Effector CD4-positive, alpha-beta T cell (primary cell): Measurements from ENCODE around the gene AP1G1.
"Not testable (repeated sequence)": the region's sequence is repeated elsewhere in the genome, so short reads cannot be mapped to it uniquely, and the experiment has no call there.

ENCODE experiments used
- DNase-seq: peaks from one replicate; pipeline ENCODE4 v3.0.0-alpha.2; 2020
- total RNA-seq: gene quantifications from one replicate; lab custom pipeline; 2026; lab: John Stamatoyannopoulos, UW

The AP1G1 gene
- total RNA-seq = 215 reads per million, percentile 93 among the genes with 10 or more reads in this experiment

DNA sequence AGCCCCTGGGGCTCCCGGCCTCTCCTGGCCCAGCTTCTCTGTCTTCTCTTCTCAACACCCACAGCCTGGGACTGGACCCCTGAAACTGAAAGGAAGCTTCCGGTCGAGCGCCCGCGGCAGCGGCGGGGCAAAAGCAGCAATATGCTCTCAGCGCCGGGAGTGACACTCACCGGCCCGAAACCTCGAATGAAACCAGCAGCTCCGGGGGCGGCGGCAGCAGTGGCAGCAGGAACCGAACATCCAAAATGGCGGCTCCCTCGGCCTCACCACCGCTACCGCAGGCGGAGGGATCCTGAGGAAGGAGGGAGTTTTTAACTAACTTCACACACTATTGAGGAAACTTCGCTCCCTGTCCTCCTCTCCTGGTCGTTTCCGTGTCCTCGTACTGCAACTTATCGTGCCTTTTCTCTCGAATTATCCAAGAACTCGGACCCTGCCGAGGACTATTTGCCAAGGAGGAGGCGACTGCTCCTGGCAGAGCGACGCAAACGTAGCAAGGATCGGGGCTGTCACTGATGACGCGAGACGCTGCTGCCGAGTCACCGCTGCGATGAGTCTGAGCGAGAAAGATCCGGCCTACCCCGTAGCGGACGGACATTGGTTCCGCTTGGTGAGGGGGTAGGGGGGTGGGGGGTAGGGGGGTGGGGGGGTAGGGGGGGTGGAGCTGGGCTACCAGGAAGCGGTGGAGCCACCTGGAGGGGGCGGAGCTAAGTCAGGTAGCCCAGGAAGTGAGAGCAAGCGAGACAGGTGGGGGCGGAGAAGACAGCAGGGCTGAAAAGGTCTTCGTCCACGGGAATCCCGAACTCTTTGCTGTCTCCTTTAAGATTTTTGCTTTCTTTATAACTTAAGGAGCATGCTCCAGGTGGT is at the start of gene AP1G1:
AP1G1 (minus strand) TSS at position 242 of the 867 bp plus-strand sequence. CDS start 19,355 bp downstream, outside the sequence.
- peak; percentile 93 for DNase-seq

GRCh38 chr16:71855937-71856662 is 47.5 kb upstream of the AP1G1 start:
- DNase-seq = no peak

DNA sequence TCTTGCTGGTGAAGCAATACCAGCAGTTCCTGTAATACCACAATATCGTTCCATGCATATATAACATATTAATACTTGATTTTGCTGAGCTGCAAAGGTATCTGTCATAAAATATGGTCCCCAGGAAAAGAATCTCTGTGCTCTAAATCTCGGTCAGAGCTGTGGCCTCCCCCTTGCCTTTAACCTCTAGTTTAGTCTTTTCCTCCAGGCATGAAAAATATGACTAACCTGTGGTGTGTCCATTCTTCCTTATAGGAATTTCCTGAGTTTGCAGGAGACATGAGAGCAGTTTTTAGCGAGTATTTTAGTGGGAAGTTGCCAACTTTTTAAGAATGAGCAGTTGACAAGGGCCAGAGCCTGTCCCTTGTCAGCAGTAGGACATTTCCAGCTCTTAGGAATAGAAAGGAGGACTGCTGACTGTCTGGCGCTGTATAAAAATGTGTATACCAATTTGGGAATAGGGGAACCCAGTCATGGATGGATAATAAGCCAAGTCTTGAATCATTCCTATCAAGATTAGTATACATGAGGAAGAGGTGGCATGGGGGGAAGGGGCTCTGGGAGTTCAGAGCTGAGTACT is 45.8 kb upstream of the AP1G1 start:
- no peak for DNase-seq

DNA sequence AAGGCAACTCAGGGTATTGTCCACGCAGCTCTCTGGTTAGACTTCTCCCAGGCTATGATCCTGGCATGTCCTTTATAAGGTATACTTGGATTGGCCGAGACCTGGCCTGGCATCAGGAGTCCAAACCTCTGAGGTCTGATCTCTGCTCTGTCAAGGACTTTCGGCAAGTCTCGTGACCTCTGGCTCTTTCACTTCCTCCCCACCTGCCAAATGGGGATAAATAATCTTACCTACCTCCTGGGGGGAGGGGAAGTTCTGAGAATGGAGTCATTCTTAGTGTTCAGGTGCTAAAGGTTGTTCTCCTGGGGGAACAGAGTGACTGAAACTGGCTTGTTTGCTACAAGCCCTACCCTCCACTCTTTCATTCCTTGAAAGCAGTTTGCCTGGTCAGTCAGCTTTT is 44.8 kb upstream of the AP1G1 start:
- no peak for DNase-seq

GRCh38 chr16:71852561-71852960 is 43.9 kb upstream of the AP1G1 start:
- DNase-seq = no peak

- DNase-seq = no peak
Observed at GRCh38 chr16:71852158-71852557, 43.5 kb upstream of the AP1G1 start.

DNA sequence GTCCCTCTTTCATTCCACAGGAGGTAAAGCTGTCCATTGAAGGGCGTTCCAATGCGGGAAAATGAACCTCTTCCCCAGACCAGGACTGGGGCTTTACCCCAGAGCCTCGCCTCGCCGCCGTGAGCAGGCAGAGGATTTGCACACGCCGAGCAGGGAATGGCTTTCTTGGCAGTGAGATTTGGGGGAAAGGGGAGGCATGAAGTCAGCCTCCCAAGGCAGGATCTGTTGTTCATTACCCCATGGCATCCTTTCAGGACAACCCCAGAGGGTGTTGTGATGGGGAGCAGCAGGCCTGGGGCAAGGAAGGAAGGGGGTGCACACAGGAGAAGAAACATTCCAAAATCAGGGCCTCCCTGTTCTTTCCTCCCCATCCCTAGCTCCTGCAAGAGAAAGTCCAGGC is 43.1 kb upstream of the AP1G1 start:
- no peak for DNase-seq

GRCh38 chr16:71848622-71849021 is 40.0 kb upstream of the AP1G1 start:
- DNase-seq = no peak

- DNase-seq = no peak
Observed at GRCh38 chr16:71847096-71847495, 38.5 kb upstream of the AP1G1 start.

- no peak for DNase-seq
Observed at GRCh38 chr16:71846431-71846830, 37.8 kb upstream of the AP1G1 start.

DNA sequence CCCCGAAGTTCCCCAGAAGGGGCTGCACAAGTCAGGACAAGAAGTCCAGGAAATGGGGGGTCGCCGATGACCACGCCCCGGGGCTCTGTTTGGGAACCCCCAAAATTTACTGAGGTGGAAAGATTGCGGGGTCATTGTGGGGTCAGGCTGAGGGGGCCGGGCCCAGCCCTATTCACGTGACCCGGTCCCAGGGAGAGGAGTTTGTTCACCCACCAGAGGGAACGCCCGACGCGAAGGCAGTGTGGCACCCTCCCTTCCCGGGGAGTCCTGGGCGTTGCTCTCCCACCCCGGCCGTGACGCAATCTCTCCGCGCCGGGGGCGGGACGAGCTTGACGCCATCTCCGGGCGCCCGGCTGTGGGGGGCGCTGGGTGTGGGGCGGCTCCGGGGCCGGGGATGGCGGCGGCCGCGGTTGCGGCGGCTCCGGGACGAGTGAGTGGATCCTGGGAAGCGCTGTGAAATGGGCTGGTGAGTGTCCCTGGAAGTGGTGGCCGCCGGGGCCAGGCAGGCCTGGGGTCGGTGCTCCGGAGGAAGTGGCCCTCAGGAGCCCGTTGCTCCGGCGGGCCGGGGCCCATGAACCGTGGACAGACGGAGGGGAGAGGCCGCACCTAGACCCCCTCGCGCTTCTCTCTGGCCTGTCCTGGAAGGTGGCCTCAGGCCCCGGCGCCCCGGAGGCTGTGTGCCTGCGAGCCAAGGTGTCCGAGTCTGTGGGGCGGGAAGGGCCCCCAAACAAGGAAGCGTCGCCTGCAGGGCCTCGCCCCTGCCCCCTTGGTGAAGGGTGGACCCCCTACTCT is 37.2 kb upstream of the AP1G1 start, which contains the start of gene ATXN1L:
ATXN1L (plus strand) TSS at position 338 of the 792 bp plus-strand sequence. CDS start 3,765 bp downstream, outside the sequence.
- peak; percentile 89 for DNase-seq

- no peak for DNase-seq
Observed at GRCh38 chr16:71843572-71843971, 34.9 kb upstream of the AP1G1 start.

DNA sequence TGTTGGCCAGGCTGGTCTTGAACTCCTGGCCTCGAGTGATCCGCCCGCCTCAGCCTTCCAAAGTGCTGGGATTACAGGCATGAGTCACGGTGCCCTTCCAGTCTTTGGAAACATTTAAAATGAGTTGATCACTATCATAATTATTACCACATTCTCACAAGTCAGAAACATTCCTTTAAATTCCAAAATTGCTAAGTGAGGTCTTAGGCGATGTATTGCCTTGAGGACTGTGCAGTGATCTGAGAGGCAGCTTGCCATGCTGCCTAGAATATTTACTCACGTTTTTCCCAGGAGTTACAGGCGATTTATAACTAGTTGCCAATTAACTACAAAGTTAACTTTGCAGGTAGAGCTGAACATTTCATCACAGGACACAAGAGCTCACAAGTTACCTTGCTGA is 31.4 kb upstream of the AP1G1 start:
- DNase-seq = no peak

- no peak for DNase-seq
Observed at GRCh38 chr16:71837150-71837549, 28.5 kb upstream of the AP1G1 start.

DNA sequence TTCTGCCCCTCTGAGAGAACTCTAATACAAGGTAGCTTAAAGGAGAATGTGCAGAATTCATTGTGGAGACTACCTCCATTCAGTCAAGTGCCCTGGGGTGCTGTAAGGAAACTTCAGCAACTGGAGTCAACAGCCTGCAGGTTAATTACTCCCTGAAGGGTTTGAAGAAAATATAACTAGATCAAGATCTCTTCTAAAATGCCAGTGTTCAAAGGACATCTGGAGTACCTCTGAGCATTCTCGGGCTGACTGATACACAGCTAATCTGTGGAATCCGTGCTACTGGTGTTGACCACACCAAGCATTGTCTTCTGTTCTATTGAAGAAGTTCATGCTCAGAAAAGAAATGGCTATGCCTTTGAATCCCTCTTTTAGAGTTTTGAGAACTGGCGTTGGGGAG is 25.7 kb upstream of the AP1G1 start:
- no peak for DNase-seq

GRCh38 chr16:71832112-71832511 is 23.5 kb upstream of the AP1G1 start:
- DNase-seq = not testable (repeated sequence)

GRCh38 chr16:71831698-71832097 is 23.1 kb upstream of the AP1G1 start:
- not testable (repeated sequence) for DNase-seq

DNA sequence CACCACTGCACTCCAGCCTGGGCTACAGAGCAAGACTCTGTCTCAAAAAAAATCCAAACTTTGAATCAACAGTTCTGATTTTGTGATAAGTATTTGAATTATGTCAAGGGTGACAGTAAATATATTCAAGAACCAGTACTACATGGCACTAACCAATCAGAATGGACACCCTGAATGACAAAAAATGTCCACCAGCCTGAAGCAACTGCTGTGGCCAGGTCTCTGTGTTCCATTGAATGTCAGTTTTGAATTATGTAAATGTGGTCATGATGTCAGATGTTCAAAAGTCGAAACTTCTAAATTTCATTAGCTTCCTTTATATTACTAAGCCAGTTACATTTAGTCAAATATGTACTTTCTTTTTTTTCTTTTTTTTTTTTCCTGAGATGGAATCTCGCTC is 21.7 kb upstream of the AP1G1 start:
- DNase-seq = no peak

GRCh38 chr16:71826533-71827017 is 17.9 kb upstream of the AP1G1 start:
- DNase-seq = no peak

- not testable (repeated sequence) for DNase-seq
Observed at GRCh38 chr16:71817155-71817500, 8.5 kb upstream of the AP1G1 start.

DNA sequence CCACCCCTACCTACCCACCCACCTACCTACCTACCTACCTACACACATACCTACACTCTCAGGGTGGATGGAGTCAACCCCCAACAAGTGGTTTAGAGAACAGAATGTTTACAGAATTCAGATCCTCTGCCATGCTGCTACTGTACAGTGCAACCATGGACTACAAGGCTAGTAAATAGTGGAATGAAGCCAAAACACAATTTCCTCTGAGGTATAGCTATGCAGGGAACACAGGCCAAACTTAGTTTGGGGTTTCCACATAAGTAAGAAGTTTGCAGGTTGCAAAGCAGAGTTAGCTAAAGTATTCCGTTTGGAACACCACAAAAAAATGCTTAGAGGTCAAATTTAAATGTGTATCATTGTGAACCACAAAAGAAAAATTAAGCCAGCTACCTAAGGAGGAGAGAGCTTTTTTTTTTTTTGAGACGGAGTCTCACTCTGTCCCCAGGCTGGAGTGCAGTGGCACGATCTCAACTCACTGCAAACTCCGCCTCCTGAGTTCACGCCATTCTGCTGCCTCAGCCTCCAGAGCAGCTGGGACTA is 2.7 kb upstream of the AP1G1 start:
- no peak for DNase-seq

DNA sequence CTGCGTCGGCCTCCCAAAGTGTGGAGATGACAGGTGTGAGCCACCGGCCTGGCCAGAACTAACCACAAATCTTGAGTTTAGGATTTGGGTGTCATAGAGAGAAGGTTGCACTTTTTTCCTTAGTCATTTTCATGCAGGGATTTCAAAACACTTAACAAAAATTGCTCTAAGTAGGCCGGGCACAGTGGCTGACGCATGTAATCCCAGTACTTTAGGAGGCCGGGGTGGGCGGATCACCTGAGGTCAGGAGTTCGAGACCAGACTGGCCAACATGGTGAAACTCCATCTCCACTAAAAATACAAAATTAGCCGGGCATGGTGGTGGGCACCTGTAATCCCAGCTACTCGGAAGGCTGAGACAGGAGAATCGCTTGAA is 1.5 kb upstream of the AP1G1 start:
- not testable (repeated sequence) for DNase-seq
